Astrocyte (in vitro differentiated cells and primary cell): ENCODE results near the gene SLC22A4.

Source experiments
- EZH2 ChIP-seq: IDR thresholded peaks from 2 replicates; pipeline ENCODE4 v1.6.1; 2012; ENCODE audit warnings: mild to moderate bottlenecking, low read length, inconsistent platforms; ENCODE audit not compliant: insufficient read depth
- TF ChIP-seq, protein P1 (sequence below): IDR thresholded peaks from 2 replicates; pipeline ENCODE4 v1.5.1; 2011; ENCODE audit warnings: low read depth, mild to moderate bottlenecking, inconsistent platforms, low read length, moderate library complexity; ENCODE audit not compliant: insufficient read depth

- TF ChIP-seq EZH2: no peak
- TF ChIP-seq, protein P1, sequence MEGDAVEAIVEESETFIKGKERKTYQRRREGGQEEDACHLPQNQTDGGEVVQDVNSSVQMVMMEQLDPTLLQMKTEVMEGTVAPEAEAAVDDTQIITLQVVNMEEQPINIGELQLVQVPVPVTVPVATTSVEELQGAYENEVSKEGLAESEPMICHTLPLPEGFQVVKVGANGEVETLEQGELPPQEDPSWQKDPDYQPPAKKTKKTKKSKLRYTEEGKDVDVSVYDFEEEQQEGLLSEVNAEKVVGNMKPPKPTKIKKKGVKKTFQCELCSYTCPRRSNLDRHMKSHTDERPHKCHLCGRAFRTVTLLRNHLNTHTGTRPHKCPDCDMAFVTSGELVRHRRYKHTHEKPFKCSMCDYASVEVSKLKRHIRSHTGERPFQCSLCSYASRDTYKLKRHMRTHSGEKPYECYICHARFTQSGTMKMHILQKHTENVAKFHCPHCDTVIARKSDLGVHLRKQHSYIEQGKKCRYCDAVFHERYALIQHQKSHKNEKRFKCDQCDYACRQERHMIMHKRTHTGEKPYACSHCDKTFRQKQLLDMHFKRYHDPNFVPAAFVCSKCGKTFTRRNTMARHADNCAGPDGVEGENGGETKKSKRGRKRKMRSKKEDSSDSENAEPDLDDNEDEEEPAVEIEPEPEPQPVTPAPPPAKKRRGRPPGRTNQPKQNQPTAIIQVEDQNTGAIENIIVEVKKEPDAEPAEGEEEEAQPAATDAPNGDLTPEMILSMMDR: no peak
These were observed 18.6 kb upstream of the SLC22A4 start for GRCh38 chr5:132275367-132276220.
